Stimulated activated CD4-positive, alpha-beta T cell treated with anti-CD3 and anti-CD28 coated beads, Interleukin-1b, Interleukin-23, amount 100 ng/mL, for 24 hours (primary cell): ENCODE results near the gene DUSP12.

Source experiments
- DNase-seq, 4 experiments: peaks; one replicate each; pipeline ENCODE4 v3.0.0-alpha.2; 2020; ENCODE audit warnings: low read depth in 4 of 4, low spot score in 1 of 4

DUSP12 gene

DNA sequence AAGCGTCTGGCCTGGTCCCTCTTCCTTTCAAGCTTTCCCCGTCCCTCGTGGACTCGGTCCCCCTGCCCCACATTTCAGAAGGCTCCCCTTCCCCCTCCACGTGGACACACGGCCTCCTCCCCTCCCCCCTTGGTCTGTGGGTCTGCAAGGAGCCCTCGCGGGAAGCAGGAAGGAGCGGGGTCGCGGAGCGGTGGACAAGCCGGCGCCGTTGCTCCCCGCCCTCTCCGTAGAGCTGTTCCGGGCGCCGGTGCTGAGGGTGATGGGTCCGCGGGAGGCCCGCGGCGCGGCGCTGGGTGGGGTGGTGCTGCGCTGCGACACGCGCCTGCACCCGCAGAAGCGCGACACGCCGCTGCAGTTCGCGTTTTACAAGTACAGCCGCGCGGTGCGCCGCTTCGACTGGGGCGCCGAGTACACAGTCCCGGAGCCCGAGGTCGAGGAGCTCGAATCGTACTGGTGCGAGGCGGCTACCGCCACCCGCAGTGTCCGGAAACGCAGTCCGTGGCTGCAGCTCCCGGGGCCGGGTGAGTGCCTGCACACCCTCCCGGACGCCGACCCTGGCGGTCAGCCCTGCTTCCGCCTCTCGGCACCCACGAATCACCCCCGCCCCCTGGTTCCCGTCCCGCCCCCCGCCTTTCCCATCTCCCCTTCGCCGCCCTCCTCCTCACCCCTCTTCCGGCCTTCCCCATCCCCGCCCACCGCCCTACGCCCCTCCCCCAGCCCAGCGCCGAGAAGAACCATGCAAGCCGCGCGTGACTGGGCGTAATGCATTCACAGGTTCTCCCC lies 22.9 kb upstream of the DUSP12 start:
- peak in 3 of 4 experiments; percentile 41 to 56 (median 53) for DNase-seq

DNA sequence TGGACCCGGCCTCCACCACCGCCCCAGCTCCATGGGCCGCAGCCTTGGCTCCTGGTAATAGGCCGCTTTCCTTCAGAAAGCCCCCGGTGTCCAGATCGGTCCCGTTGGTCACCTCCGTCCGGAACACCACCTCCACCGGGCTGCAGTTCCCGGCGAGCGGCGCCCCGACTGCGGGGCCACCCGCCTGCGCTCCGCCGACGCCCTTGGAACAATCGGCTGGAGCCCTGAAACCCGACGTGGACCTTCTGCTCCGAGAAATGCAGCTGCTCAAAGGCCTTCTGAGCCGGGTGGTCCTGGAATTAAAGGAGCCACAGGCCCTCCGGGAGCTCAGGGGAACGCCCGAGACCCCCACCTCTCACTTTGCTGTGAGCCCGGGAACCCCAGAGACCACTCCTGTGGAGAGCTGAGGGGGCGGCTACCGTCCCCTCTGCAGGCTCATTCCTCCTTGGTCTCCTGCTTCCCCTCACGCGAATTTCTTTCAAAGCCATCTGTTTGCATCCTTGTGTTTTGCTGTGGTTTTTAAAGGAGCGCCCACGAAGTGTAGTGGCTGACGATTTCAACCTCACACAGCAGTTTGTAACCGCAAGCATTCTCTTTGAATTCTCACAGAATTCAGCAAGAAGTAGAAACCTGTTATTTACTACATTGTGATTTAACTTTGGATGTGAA lies 22.2 kb upstream of the DUSP12 start:
- DNase-seq, result no peak

DNA sequence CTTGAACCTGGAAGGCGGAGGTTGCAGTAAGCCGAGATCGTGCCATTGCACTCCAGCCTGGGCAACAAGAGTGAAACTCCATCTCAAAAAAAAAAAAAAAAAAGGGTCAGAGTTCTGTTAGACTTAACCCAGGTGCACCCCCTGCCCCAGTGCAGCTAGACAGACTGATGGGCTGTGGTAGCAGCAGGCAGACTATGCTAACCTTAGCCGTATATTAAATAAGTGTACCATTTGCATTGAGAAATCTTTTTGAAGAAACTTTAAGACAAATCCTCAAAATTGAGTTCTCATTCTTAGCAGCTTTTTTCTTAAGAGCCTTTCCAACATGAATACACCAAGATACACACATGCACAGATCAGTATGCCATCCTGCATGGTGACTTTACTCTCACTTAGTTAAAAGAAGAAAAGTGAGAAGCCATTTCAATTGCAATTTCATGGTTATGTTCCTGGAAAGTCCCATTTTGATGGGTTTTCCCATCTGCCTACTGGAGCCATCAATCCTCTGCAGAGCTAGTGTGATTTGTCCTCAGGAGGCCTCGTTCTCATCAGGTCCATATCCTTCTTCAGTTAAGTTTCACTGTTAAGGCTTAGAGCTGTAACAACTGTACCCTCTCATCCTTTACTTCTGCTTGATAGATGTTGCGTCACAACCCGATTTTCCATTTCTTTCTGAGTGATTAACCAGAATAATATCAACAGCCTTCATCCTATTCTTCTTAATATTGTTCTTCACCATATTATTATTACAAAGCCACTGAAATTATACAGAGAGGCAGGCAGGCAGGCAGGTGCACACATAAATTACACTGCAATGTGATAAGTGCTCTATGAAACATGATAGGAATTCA lies 21.0 kb upstream of the DUSP12 start:
- DNase-seq, result no peak

DNA sequence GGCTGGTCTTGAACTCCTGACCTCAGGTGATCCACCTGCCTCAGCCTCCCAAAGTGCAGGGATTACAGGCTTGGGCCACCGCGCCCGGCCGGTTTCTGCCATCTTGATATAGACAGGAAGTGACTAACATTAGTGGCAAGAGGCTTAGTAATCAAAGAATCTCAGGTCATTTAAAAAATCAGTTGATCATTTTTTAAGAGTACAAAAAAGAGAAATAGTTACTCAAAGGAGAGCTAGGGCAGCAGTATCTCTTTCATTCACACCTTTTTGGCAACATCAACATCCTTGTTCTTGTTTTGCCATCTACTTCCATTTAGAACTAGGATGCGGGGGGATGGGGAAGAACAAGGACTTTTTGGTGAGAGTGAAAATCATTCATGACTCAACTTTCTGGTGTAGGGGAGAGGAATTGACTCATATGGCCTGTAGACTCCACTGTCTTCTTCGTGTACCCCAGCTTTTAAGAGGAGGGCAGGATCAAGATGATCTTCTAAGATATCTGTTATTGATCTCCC lies 19.5 kb upstream of the DUSP12 start:
- DNase-seq, result peak in 1 of 4 experiments; percentile 34

DNA sequence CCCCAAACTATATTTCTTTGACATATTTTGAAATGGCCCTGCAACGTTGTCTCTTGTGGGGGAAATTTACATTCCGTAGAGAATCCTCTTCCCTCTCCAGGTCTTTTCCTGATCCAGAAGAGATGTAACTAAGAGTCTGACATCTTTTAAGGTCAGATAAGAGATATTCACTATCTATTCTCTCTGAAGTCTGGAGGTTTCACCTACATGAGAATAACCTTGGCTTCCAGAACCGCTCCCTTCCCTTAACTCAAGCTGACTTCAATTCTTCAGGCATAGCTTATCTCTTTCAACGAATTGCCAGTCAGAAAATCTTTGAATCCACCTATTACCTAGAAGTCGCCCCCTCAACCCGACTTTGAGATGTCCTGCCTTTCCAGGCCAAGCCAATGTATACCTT lies 18.3 kb upstream of the DUSP12 start:
- no peak for DNase-seq

DNA sequence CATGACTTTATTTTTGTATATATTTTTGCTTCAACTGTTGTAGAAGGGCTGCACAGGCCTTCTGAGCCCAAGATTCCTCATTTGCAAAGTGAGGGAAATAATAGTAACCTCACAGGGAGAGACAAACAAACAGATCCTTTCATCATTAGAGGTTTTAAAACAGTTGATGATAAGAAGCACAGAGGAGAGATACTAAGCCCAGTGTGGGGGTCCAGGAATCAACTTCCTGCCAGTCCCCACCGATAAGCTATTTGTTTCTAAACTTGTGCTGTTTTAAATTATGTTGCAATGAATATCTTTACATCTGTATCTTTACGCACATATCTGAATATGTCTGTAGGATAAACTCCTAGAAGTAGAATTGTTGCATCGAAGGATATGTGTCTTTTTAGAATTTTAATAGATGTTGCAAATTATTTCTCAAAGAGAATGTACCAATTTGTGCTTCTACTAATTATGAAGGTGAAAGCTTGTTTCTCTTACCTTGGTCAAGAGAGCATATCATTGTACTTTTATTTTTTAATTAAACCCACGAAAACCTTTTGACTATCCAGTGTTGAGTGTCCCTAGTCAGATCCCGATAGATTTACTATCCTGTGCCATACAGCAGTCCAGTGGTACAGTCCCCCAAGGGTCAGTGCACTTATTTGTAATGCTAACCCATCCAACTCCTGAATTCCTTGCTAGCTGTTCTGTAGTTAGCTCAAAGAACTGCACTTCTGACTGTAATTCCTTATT lies 17.4 kb upstream of the DUSP12 start:
- DNase-seq, result no peak

DNA sequence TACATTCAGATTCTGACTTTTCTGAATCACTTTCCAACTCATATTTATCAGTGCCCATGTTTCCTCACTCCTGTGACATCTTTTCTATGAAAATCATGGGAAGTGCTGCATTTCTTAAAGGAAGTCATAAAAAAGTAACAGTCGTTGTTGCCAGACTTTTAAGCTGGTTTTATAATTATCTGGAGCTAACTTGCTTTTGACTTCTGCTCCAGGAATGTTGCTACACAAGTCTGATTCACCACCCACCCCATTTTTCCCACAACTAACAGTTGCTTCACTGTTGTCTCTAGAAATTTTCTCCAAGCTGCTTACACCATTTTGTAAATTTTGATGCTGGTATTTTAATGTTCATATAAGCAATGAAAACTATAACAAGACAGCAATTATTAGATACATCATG lies 16.1 kb upstream of the DUSP12 start:
- no peak for DNase-seq

DNA sequence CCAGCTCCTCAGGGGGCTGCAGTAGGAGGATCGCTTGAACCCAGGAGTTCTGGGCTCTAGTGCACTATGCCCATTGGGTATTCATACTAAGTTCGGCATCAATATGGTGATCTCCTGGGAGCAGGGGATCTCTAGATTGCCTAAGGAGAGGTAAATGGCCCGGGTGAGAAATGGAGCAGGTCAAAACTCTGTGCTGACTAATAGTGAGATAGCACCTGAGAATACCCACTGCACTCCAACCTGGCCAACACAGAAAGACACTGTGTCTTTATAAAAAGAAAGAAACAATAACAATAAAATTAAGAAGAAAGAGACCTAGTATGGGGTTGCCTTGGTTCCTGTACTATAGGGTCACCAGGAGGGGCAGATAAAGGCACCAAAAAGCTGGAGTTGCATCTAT lies 13.7 kb upstream of the DUSP12 start:
- no peak for DNase-seq

DNA sequence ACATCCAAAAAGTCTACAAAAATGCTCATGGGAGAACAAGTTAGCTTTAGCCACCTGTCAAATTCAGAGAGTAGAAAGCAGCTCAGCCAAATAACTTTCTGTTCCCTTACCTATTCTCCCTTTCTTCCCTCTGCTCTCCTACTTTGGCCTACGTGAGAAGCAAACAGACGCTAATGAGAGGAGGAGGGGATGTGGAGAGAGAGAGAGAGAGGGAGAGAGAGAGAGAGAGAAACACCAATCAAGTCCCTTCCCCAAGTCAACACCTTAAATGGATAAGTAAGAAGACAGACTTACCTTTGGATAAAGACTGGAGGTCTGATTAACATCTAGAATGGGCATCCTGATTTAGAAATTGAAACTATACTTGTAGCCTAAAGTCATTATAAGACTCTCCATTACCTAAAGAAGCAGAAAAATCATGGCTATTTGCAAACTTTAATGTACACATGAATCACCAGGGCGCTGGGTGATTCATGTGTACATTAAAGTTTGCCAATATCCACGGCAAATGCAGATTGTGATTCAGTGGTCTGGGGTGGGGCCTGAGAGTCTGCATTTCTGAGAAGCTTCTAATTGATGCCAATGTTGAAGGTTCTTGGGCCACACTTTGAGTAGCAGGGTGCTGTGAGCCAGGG lies 13.1 kb upstream of the DUSP12 start:
- DNase-seq, result no peak

DNA sequence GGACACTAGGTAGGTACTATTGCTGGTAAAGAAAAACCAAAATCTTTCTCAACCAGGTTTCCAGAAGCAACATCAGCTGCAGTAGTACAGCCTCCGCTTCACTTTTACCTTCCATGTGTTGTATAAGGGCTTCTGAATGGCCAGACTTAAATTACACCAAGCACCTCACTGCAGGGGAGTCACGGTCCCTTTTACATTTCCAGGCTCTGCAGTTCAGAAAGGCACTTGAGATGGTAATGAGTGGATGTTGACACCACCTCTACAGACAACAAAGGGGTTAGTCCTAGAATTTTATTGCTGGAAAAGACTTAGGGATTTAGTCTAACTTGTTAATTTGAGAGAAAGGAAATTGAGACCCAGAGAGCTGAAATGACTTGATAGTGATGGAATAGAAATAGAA lies 12.0 kb upstream of the DUSP12 start:
- DNase-seq, result no peak

DNA sequence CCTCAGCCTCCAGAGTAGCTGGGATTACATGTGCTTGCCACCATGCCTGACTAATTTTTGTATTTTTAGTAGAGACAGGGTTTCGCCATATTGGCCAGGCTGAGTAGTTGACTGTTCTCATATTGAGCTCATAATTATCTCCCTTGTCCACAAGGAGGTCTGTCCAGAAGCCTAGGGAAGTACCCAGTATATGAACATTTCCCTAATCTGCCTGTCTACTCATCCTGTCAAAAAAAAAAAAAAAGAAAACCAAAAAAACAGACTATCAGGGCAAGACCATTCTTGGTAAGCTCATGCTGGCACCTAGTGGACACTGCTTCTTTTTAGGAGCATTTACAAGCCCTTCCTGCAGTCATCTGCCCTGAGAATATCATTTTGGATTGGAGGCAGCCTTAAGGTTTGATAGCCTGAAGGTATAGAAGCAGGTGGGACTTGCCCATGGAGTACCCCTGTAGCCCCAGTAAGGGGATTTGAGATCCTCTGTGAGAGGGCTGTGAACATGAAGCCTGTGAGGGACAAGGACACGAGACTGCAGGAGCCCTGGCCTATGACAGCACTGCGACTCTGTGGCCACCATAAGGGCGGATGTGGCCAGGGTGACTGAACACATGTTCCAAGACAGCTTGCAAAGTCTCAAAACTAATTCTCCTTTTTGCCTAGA lies 10.8 kb upstream of the DUSP12 start:
- no peak for DNase-seq

DNA sequence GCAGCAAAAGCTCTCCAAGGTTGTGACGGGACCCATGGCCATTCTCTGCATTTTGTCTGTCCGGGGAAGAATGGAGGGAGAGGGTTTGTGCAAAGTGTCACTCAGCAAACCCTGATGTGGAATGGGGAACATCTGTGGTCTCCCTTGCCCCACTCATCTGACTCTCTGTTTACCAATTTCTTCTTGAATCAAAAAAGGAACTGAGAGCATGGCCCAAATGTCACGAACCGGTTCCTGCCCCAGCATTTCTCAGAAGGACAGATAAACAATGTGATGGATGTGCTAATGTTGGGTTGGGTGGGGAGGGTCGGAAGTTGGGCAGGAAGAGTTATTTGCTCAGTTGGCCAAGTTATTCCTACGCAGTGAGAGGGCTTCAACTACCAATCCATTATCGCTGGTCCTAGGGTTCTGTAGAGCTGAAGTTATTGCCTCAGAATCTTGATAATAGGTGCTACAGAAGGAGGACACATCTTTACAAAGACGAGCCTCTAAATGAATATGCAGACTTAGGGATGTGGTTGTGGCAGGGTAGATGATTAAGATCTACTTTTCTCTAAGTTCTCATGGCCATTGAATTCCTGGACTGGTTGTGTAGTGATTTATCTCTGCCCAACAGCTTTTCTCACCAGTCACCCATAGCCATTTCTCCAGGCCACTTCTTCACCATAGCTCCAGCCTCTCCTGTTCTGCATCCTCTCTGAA lies 9.6 kb upstream of the DUSP12 start:
- no peak for DNase-seq

DNA sequence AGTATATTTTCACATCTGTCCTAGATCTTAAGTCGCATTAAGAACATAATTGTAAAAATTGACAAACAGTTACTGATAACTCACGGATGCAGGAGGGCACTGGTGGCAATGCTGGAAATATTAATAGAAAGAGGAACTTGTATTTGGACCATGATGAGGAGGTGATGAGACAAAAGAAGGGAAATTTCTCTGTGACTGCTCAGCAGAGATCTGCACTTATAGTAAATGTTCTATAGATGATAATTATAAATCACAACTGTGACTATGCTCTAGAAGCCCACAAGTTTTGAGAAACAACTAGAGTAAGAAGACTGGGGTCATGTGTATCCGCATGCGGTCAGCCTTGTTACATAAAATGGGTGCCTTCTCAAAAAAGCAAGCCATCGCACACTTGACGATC lies 8.7 kb upstream of the DUSP12 start:
- no peak for DNase-seq

DNA sequence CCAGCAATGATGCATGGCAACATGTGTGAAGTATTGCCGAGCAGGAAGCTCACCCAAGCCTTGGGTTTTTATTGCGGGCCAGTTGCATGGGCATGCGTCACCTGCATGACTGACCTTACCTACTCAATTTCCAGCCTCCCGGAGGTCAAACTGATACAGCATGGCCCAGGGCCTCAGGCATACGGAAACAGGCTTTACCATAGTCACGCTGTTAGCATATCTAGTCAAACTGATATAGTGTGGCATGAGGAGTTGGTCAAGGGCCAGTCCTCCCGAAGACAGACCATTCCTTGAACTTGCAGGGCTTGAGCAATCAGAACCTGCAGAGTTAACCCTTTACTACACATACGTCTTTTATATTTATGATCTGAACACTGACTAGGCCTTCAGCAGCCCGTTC lies 6.4 kb upstream of the DUSP12 start:
- no peak for DNase-seq

DNA sequence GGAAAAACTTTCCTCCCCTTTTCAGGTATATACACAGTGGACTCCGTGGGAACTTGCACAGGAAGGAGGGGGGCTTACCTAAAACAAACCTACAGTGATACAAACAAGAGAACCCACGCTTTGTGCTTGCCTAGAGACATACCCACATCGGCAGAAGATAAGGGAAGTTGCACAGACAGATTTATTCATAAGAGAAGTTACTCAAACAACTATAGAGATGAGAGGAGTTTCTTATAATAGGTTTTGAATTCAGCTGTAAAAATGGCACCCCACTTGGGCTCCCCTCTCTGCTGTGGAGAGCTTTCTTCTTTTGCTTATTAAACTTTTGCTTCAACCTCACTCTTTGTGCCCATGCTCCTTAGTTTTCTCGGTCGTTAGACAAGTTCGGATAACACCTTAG lies 1.8 kb upstream of the DUSP12 start:
- DNase-seq, result no peak

DNA sequence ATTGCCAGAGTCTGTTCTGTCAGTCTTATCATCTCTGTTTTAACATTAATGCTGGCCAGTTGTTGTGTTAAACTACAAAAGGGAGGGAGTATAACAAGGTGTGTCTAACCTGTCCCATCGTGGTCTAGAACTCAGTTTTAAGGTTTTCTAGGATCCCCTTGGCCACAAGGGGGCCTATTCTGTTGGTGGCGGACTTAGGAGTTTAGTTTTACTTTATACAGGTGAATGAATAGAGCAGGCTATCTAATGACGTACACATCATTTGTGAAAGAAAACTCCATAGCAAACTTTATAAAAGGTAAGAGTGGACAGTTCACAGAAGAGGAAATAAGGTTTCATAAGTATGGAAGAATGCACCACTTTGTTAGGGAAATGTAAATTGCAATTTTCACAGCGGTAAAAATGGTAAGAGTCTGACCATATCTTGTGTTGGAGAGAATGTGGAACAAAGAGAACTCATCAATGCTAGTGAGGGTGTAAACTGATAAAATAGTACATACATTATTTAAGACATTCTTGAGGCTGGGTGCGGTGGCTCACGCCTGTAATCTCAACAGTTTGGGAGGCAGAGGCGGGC lies 14.0 kb downstream of the DUSP12 start:
- DNase-seq, result no peak

DNA sequence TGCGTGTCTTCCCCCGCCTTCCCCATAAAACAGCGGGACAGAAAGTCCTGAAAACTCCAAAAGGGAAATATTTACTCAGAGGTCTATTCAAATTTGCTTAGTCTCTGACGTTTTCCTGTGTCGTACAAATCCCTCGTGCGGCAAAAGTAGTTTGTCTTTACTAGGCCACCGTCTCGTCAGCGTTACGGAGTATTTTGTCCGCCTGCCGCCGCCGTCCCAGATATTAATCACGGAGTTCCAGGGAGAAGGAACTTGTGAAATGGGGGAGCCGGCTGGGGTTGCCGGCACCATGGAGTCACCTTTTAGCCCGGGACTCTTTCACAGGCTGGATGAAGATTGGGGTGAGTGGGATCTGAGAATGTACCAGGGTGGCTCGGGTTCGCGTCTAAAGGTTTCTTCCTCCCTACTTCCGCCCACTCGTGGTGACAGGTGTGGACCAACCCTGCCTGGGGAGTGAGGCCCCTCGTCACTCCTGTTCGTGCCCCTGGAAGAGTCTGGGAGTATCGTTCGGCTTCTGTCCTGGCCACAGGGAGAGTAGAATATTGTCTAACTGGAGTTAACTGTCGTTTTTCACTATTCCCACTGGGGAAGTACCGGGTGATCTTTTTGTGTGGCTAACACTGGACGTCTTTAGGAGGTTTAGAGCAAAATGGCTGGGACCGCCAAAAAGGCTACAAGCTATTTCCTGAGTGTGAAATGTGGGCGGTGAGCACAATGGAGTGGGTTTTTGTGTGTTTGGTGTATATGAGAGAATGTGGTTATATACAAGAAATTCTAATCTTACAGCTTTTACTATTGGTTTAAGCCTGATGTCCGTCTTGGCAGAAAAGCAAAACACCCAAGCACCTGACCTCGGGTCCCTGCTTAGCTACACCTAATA lies 16.8 kb downstream of the DUSP12 start, which contains the start of gene ATF6:
Gene ATF6 (plus strand): TSS at position 219 of the 880 bp plus-strand sequence. CDS start 41 bp downstream, at position 260.
- peak; percentile 47 to 71 (median 68) for DNase-seq

DNA sequence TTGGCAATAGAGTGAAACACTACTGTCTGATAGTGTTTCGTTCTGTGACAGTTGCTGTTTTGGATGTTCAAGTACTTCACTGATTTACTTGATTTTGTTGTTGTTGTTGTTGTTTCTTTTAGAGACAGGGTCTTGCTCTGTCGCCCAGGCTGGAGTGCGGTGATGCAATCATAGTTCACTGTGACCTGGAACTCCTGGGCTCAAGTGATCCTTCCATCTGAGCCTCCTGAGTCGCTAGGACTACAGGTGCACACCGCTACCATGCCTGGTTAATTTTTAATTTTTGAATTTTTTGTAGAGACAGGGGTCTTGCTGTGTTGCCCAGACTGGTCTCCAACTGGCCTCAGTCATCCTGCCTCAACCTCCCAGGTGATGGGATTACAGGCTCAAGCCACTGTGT lies 18.9 kb downstream of the DUSP12 start:
- no peak for DNase-seq
